ENCODE measurements around the gene TRIM14. TPM values are rescaled to one million over a fixed set of nuclear protein-coding genes. Genes with fewer than 3 reads are reported as not detected.

TRIM14 gene
- total RNA-seq, 1 experiment from 2014 or later = 11.9 TPM

DNA sequence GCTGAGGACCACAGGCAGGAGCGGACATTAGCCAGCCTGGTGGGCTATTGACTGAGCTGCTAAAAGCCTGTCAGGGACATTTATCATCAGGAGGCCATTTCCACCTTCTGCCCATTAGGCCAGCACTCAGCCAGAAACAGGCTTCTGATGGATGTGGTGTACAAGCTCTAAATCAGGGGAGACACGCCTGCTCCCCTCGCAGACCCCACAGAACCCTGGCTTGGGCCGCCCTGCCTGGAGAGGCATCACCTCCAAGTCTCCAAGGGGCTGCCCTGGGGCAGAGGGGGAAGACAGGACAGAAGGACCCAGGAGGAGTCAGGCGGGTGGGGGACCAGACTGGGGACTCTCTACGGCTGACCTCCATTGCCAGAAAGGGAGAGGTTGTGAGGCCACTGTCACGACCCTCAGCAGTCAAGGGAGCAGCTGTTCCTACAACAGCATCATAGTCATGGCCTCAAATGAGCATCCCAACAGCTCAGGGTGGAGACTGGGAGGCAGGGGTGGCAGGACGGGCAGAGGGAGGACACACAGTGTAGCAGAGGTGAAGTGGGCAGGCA, 24.0 kb upstream of the TRIM14 start (continued):
- TF ChIP-seq, protein P1, sequence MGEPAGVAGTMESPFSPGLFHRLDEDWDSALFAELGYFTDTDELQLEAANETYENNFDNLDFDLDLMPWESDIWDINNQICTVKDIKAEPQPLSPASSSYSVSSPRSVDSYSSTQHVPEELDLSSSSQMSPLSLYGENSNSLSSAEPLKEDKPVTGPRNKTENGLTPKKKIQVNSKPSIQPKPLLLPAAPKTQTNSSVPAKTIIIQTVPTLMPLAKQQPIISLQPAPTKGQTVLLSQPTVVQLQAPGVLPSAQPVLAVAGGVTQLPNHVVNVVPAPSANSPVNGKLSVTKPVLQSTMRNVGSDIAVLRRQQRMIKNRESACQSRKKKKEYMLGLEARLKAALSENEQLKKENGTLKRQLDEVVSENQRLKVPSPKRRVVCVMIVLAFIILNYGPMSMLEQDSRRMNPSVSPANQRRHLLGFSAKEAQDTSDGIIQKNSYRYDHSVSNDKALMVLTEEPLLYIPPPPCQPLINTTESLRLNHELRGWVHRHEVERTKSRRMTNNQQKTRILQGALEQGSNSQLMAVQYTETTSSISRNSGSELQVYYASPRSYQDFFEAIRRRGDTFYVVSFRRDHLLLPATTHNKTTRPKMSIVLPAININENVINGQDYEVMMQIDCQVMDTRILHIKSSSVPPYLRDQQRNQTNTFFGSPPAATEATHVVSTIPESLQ (CRISPR knock-in tag; IDR thresholded peaks at IDR 0.05) = no peak
- TF ChIP-seq ZNF138 (CRISPR knock-in tag; conservative IDR thresholded peaks at IDR 0.05) = no peak
- no peak for TF ChIP-seq ZNF121 (CRISPR knock-in tag; IDR thresholded peaks at IDR 0.05)
- TF ChIP-seq JUN (CRISPR knock-in tag; IDR thresholded peaks at IDR 0.05) = no peak
- TF ChIP-seq HMGA2 (CRISPR knock-in tag; IDR thresholded peaks at IDR 0.05) = no peak
- TF ChIP-seq MLX (CRISPR knock-in tag; IDR thresholded peaks at IDR 0.05) = no peak
- TF ChIP-seq ETV6 (CRISPR knock-in tag; IDR thresholded peaks at IDR 0.05) = no peak
- TF ChIP-seq, protein P2, sequence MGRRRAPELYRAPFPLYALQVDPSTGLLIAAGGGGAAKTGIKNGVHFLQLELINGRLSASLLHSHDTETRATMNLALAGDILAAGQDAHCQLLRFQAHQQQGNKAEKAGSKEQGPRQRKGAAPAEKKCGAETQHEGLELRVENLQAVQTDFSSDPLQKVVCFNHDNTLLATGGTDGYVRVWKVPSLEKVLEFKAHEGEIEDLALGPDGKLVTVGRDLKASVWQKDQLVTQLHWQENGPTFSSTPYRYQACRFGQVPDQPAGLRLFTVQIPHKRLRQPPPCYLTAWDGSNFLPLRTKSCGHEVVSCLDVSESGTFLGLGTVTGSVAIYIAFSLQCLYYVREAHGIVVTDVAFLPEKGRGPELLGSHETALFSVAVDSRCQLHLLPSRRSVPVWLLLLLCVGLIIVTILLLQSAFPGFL (CRISPR knock-in tag; IDR thresholded peaks at IDR 0.05; ENCODE audit: borderline replicate concordance) = no peak
- no peak for TF ChIP-seq MYBL2 (CRISPR knock-in tag; IDR thresholded peaks at IDR 0.05)
- no peak for TF ChIP-seq ZNF232 (CRISPR knock-in tag; IDR thresholded peaks at IDR 0.05)
- TF ChIP-seq, protein P3, sequence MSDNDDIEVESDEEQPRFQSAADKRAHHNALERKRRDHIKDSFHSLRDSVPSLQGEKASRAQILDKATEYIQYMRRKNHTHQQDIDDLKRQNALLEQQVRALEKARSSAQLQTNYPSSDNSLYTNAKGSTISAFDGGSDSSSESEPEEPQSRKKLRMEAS (CRISPR knock-in tag; IDR thresholded peaks at IDR 0.05) = no peak

- ChIA-PET POLR2A (no interaction called here), CTCF (no interaction called here)
- no peaks in the 10 kb centered on the region for H3K9me3 Mint-ChIP-seq
- DNase-seq (ENCODE audit: low spot score) (no peak), ATAC-seq (peak; percentile 58)
- no peaks in the 10 kb centered on the region for H3K27me3 Mint-ChIP-seq (ENCODE audit: low read depth)
- H3K27ac Mint-ChIP-seq = no peak overlapping the region
- no peak overlapping the region for H3K4me3 Mint-ChIP-seq
- TF ChIP-seq EMX1 (CRISPR knock-in tag; IDR thresholded peaks at IDR 0.05) (no peak), NFYB (CRISPR knock-in tag; conservative IDR thresholded peaks at IDR 0.05; ENCODE audit: low read depth) (no peak), ZNF671 (CRISPR knock-in tag; IDR thresholded peaks at IDR 0.05) (no peak), ZBTB43 (CRISPR knock-in tag; IDR thresholded peaks at IDR 0.05) (no peak)
- TF ChIP-seq, protein P4, sequence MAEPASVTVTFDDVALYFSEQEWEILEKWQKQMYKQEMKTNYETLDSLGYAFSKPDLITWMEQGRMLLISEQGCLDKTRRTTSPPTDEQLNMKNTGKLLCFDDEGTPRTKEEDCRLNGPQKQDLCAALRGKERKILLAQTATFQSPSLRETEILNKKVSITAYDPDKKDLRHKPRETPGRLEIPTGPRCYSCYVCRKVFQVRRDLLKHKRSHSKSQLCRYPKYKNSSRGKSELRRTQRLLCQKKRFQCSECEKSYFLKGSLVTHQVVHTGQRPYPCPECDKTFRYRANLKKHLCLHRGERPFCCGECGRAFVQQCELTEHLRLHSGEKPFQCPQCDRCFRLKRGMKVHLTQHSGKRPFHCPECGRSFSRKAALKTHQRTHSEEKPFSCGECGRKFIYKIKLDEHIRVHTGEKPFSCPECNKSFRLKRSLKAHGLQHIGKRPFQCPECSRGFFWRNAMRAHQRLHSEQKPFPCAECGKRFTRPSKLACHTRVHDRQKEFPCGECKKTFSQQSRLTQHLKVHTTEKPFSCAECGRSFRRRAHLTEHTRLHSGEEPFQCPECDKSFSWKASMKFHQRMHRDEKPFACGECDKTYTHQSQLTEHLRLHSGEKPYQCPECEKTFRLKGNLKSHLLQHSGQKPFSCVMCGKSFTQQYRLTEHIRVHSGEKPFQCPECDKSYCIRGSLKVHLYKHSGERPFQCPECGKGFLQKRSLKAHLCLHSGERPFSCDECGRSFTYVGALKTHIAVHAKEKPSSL (CRISPR knock-in tag; conservative IDR thresholded peaks at IDR 0.05) = no peak
- TF ChIP-seq, protein P5, sequence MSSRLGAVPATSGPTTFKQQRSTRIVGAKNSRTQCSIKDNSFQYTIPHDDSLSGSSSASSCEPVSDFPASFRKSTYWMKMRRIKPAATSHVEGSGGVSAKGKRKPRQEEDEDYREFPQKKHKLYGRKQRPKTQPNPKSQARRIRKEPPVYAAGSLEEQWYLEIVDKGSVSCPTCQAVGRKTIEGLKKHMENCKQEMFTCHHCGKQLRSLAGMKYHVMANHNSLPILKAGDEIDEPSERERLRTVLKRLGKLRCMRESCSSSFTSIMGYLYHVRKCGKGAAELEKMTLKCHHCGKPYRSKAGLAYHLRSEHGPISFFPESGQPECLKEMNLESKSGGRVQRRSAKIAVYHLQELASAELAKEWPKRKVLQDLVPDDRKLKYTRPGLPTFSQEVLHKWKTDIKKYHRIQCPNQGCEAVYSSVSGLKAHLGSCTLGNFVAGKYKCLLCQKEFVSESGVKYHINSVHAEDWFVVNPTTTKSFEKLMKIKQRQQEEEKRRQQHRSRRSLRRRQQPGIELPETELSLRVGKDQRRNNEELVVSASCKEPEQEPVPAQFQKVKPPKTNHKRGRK (CRISPR knock-in tag; IDR thresholded peaks at IDR 0.05; ENCODE audit: borderline replicate concordance) = no peak
- H3K36me3 Mint-ChIP-seq = no peaks in the 10 kb centered on the region
- H3K4me1 Mint-ChIP-seq = no peaks in the 10 kb centered on the region
Measured at GRCh38 chr9:98142182-98142907, 23.3 kb upstream of the TRIM14 start.

Data from WTC11 (cell line).